ENCODE data around the gene ZNF526. TPM values are rescaled to one million over a fixed set of nuclear protein-coding genes. Genes with fewer than 3 reads are reported as not detected.
A peak's percentile ranks its signal among the peaks of the same experiment; 100 is the strongest.

Gene ZNF526
- polyA plus RNA-seq, 3 donors: 0.96 to 3.4 (median 1.3) TPM

GRCh38 chr19:42232435-42232834 lies 12.3 kb downstream of the ZNF526 start:
- H3K27ac Mint-ChIP-seq: peak overlapping the region in 3 of 7 donors; percentile 37 to 57 (median 38)
- no peak overlapping the region for H2AFZ ChIP-seq (ENCODE audit: insufficient read depth, low read depth, low read length, poor library complexity, severe bottlenecking)
- peaks cover 87 to 97% of the 10 kb centered on the region in 2 donors for H3K36me3 ChIP-seq (replicated peaks in 1 of 2; ENCODE audit: control insufficient read depth in 1 of 2, insufficient read depth in 2 of 2, low read length in 2 of 2)
- H3K9me3 ChIP-seq (replicated peaks in 1 of 2; ENCODE audit: control insufficient read depth in 1 of 2, insufficient read depth in 1 of 2, low read length in 2 of 2): no peaks in the 10 kb centered on the region
- H3K27me3 ChIP-seq (ENCODE audit: control insufficient read depth in 2 of 2, insufficient read depth in 2 of 2, low read length in 2 of 2): no peaks in the 10 kb centered on the region
- no peak overlapping the region for H3K4me3 ChIP-seq (replicated peaks in 1 of 3; ENCODE audit: low read depth in 2 of 3, low read length in 3 of 3)
- peak overlapping the region in 1 of 2 donors; percentile 41 for H3K27ac ChIP-seq (ENCODE audit: low read depth in 1 of 2, low read length in 2 of 2)
- no peak overlapping the region for H3K9ac ChIP-seq (ENCODE audit: insufficient read depth, low read length, poor library complexity, severe bottlenecking)
- peaks cover 99% of the 10 kb centered on the region for H4K20me1 ChIP-seq (ENCODE audit: insufficient read depth, low read length)
- H3K4me3 Mint-ChIP-seq: no peak overlapping the region
- no peaks in the 10 kb centered on the region for H3K4me1 ChIP-seq (ENCODE audit: control insufficient read depth in 1 of 2, insufficient read depth in 2 of 2, low read length in 2 of 2)
- no peak for DNase-seq
- no peaks in the 10 kb centered on the region for H3K9me3 Mint-ChIP-seq
- intact Hi-C loops (cut with micrococcal nuclease): loop anchor here in 1 of 2 donors (10.0 kb wide), 1 partner anchor 128 kb away; no protein-coding TSS in a partner anchor
- peaks cover 9% of the 10 kb centered on the region for H3K4me1 Mint-ChIP-seq
- H3K36me3 Mint-ChIP-seq: peaks cover 80 to 96% of the 10 kb centered on the region in 2 donors
- H3K4me2 ChIP-seq (replicated peaks; ENCODE audit: extremely low read depth, low read length, poor library complexity, severe bottlenecking): no peak overlapping the region
- no peak for TF ChIP-seq CTCF (IDR thresholded peaks at IDR 0.05)
- H3K79me2 ChIP-seq (ENCODE audit: insufficient read depth, low read length): peaks cover 36% of the 10 kb centered on the region
- no peaks in the 10 kb centered on the region for H3K27me3 Mint-ChIP-seq (ENCODE audit: low read depth in 3 of 3)
- 100% methylated on average over 1 of the region's 10 CpGs for WGBS (ENCODE audit: insufficient coverage)

- intact Hi-C loops (cut with micrococcal nuclease): loop anchor here in 1 of 2 donors (10.0 kb wide), 1 partner anchor 128 kb away; no protein-coding TSS in a partner anchor
- H3K79me2 ChIP-seq (ENCODE audit: insufficient read depth, low read length): peaks cover 39% of the 10 kb centered on the region
- H4K20me1 ChIP-seq (ENCODE audit: insufficient read depth, low read length): peaks cover 97% of the 10 kb centered on the region
- WGBS (ENCODE audit: insufficient coverage): 87% methylated on average over 3 of the region's 7 CpGs
- no peak overlapping the region for H3K9ac ChIP-seq (ENCODE audit: insufficient read depth, low read length, poor library complexity, severe bottlenecking)
- H3K4me1 ChIP-seq (ENCODE audit: control insufficient read depth in 1 of 2, insufficient read depth in 2 of 2, low read length in 2 of 2): no peaks in the 10 kb centered on the region
- peak overlapping the region in 1 of 2 donors; percentile 14 for H3K27ac ChIP-seq (ENCODE audit: low read depth in 1 of 2, low read length in 2 of 2)
- Mint-ChIP-seq H3K4me1 (peaks cover 8% of the 10 kb centered on the region), H3K27ac (peak overlapping the region in 3 of 7 donors; percentile 13 to 86 (median 70)), H3K9me3 (no peaks in the 10 kb centered on the region), H3K27me3 (ENCODE audit: low read depth in 3 of 3) (no peaks in the 10 kb centered on the region), H3K36me3 (peaks cover 76 to 89% of the 10 kb centered on the region in 2 donors), H3K4me3 (no peak overlapping the region)
- no peaks in the 10 kb centered on the region for H3K9me3 ChIP-seq (replicated peaks in 1 of 2; ENCODE audit: control insufficient read depth in 1 of 2, insufficient read depth in 1 of 2, low read length in 2 of 2)
- no peak overlapping the region for H3K4me3 ChIP-seq (replicated peaks in 1 of 3; ENCODE audit: low read depth in 2 of 3, low read length in 3 of 3)
- no peaks in the 10 kb centered on the region for H3K27me3 ChIP-seq (ENCODE audit: control insufficient read depth in 2 of 2, insufficient read depth in 2 of 2, low read length in 2 of 2)
- no peak for DNase-seq
- H3K36me3 ChIP-seq (replicated peaks in 1 of 2; ENCODE audit: control insufficient read depth in 1 of 2, insufficient read depth in 2 of 2, low read length in 2 of 2): peaks cover 82 to 91% of the 10 kb centered on the region in 2 donors
- TF ChIP-seq CTCF (IDR thresholded peaks at IDR 0.05): no peak
- no peak overlapping the region for H3K4me2 ChIP-seq (replicated peaks; ENCODE audit: extremely low read depth, low read length, poor library complexity, severe bottlenecking)
- H2AFZ ChIP-seq (ENCODE audit: insufficient read depth, low read depth, low read length, poor library complexity, severe bottlenecking): no peak overlapping the region
Measured at GRCh38 chr19:42233106-42233505, 13.0 kb downstream of the ZNF526 start.
